ENCODE measurements around the gene SPEM1. TPM values are rescaled to one million over a fixed set of nuclear protein-coding genes. Genes with fewer than 3 reads are reported as not detected.

Gene SPEM1
- total and polyA plus RNA-seq, 9 donors, result not detected

DNA sequence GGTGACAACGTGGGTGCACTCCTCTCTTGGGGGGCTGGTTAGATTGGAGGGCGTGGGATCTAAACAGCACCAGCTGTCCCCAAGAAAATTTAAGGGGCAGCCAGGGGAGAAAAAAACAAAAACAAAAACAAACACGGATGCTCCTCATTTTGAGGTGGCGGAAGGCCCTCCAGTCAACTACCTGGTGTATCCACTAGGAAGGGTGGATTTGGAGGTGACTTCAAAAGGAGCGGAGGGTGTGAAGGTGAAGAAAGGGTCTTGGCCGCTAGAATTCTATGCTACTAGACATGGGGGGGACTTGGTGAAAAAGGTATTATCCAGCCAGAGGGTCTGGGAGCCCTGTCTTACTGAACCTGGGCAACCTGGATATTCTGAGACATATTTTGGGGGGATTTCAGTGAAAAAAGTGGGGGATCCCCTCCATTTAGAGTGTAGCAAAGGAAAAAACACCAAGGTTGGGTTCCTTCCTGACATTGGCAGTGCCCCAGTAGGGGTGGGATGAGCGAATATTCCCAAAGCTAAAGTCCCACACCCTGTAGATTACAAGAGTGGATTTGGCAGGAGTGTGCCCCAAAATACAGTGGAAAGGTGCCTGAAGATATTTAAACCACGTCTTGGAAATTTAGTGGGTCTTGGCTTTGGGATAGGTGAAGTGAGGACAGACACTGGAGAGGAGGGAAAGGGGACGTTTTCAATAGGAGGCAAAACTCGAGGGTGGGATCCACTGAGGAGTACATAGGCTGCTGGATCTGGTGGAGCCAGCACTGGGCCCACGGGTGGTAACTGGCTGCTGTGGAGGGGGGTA, 18.7 kb downstream of the SPEM1 start:
- Histone ChIP-seq H3K27me3 (no peaks in the 10 kb centered on the region), H3K36me3 (no peaks in the 10 kb centered on the region), H3K4me1 (ENCODE audit: insufficient read depth) (peaks cover 4% of the 10 kb centered on the region), H3K4me3 (no peak overlapping the region), H3K9me3 (no peaks in the 10 kb centered on the region), H3K27ac (no peak overlapping the region)
- intact Hi-C loops (cut with DNase I), result loop anchor here in 2 of 4 donors (1.0 to 10.0 kb wide), 2 partner anchors 20 to 84 kb away; partner anchors contain the start of genes KCTD11 (in 2 of the 2) and TMEM95 (in 2 of the 2)
- no peak for DNase-seq
- WGBS, 3 donors, result 44 to 49% (median 48%) methylated on average over 11 of the region's 11 CpGs
- TF ChIP-seq EP300 (IDR thresholded peaks at IDR 0.05) (no peak), CTCF (IDR thresholded peaks at IDR 0.05) (no peak), POLR2A (IDR thresholded peaks at IDR 0.05) (no peak)

DNA sequence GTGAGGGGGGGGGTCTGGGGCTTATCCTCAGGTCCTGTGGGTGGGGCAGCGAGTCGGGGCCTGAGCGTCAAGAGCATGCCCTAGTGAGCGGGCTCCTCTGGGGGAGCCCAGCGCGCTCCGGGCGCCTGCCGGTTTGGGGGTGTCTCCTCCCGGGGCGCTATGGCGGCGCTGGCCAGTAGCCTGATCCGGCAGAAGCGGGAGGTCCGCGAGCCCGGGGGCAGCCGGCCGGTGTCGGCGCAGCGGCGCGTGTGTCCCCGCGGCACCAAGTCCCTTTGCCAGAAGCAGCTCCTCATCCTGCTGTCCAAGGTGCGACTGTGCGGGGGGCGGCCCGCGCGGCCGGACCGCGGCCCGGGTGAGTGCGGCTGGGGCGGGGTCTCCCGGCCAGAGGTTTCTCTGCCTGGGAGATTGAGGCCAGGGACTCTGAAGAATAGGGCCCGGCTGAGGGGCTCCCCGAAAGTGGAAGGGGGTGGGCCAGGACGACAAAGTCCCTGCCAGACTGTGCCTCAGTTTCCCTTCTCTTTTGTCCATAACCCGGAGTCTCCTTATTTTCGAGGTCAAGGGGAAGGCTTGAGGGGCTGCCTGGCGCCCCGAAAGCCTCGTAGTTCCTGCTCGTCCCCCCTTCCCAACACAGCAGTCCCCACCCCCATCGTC, 19.5 kb downstream of the SPEM1 start, which contains the start of gene FGF11:
Gene FGF11, plus strand, starts transcription at position 51 of the 651 bp plus-strand sequence. Its CDS starts 109 bp downstream, at position 160.
- H3K9me3 ChIP-seq, result no peaks in the 10 kb centered on the region
- intact Hi-C loops (cut with DNase I), result loop anchor here in 3 of 4 donors (1.0 to 10.0 kb wide), 3 partner anchors 20 to 85 kb away; partner anchors contain the start of genes ZBTB4 (in 3 of the 3), KCTD11 (in 2 of the 3) and TMEM95 (in 2 of the 3)
- peak within 1 kb of the TSS in 1 of 2 donors; percentile 24 for H3K27ac ChIP-seq
- H3K36me3 ChIP-seq, result no peaks in the 10 kb centered on the region
- DNase-seq, result no peak
- H3K4me1 ChIP-seq (ENCODE audit: insufficient read depth), result peaks cover 4% of the 10 kb centered on the region
- peak within 1 kb of the TSS; percentile 18 for H3K4me3 ChIP-seq
- H3K27me3 ChIP-seq, result no peaks in the 10 kb centered on the region
- TF ChIP-seq POLR2A (IDR thresholded peaks at IDR 0.05), result no peak
- no peak for TF ChIP-seq EP300 (IDR thresholded peaks at IDR 0.05)
- TF ChIP-seq CTCF (IDR thresholded peaks at IDR 0.05), result no peak
- WGBS, 3 donors, result 1 to 2% (median 2%) methylated on average over 48 to 50 of the region's 50 CpGs

- peak; percentile 60 to 73 (median 67) for DNase-seq
- Histone ChIP-seq H3K27ac (peak overlapping the region in 1 of 2 donors; percentile 24), H3K9me3 (no peaks in the 10 kb centered on the region), H3K36me3 (no peaks in the 10 kb centered on the region), H3K27me3 (no peaks in the 10 kb centered on the region), H3K4me1 (ENCODE audit: insufficient read depth) (peaks cover 4% of the 10 kb centered on the region), H3K4me3 (peak overlapping the region; percentile 18)
- no peak for TF ChIP-seq EP300 (IDR thresholded peaks at IDR 0.05)
- no peak for TF ChIP-seq CTCF (IDR thresholded peaks at IDR 0.05)
- no peak for TF ChIP-seq POLR2A (IDR thresholded peaks at IDR 0.05)
- WGBS, 3 donors, result 2 to 4% (median 2%) methylated on average over 45 to 46 of the region's 46 CpGs
- intact Hi-C loops (cut with DNase I), result loop anchor here in 3 of 4 donors (5.0 kb wide), 1 partner anchor 37 kb away; the partner anchor contains the start of gene ZBTB4 (in 3 of the 3)
These were observed 20.1 kb downstream of the SPEM1 start for GRCh38 chr17:7440113-7440833.

DNA sequence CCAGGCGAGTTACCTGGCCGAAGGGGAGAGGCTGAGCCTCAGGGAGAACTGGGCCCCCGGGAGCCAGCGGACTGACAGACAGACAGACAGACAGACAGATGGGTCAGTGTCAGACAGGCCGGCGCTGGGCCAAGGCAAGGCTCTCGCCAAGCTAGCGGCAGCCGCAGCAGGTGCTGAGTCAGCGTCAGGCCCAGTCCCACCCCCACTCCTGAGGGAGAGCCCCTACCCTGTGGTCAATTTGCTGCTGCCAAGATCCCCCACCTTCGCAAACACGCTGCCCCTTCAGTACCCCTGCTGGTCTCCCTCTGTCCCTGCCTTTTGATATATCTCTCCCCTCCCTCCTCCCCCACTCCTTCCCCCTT, 20.7 kb downstream of the SPEM1 start:
- DNase-seq, result peak in 2 of 5 donors; percentile 61 to 65
- peak overlapping the region in 1 of 2 donors; percentile 24 for H3K27ac ChIP-seq
- H3K4me1 ChIP-seq (ENCODE audit: insufficient read depth), result peaks cover 4% of the 10 kb centered on the region
- H3K9me3 ChIP-seq, result no peaks in the 10 kb centered on the region
- H3K4me3 ChIP-seq, result no peak overlapping the region
- intact Hi-C loops (cut with DNase I), result loop anchor here in 3 of 4 donors (5.0 kb wide), 1 partner anchor 36 kb away; the partner anchor contains the start of gene ZBTB4 (in 3 of the 3)
- H3K27me3 ChIP-seq, result no peaks in the 10 kb centered on the region
- TF ChIP-seq EP300 (IDR thresholded peaks at IDR 0.05) (no peak), POLR2A (IDR thresholded peaks at IDR 0.05) (no peak), CTCF (IDR thresholded peaks at IDR 0.05) (no peak)
- no peaks in the 10 kb centered on the region for H3K36me3 ChIP-seq
- WGBS, 3 donors, result 4 to 9% (median 9%) methylated on average over 12 of the region's 12 CpGs
